GM12878 (cell line): Measurements from ENCODE around the gene FAM98C. TPM values are rescaled to one million over a fixed set of nuclear protein-coding genes. Genes with fewer than 3 reads are reported as not detected.

ENCODE experiments used
- ATAC-seq: fragments of 200-7000 bp; cut with Tn5 transposase; 3 replicates; pipeline ENCODE4 v1.9.1; 2020; ENCODE audit warnings: mild to moderate bottlenecking, moderate library complexity
- BruUV-seq: library from RNA; stranded (reverse); fragments of 400-500 nt; replicated peaks from 2 replicates; lab custom pipeline; 2021; lab: Mats Ljungman, UMichigan
- CTCF ChIA-PET: fragments of 300-600 bp; sonication (Branson Sonifier 250); formaldehyde crosslinking; extraction: SDS; loops from one replicate; lab custom pipeline; 2021; ENCODE audit warnings: inconsistent platforms; lab: Yijun Ruan, JAX
- POLR2A ChIA-PET: fragments of 350-600 bp; formaldehyde crosslinking; extraction: SDS; loops from one replicate; lab custom pipeline; 2021; ENCODE audit warnings: inconsistent platforms; lab: Charles Lee
- RAD21 ChIA-PET: fragments of 300-600 bp; sonication (Branson Sonifier 250); formaldehyde crosslinking; loops from one replicate; lab custom pipeline; 2023; ENCODE audit warnings: antibody characterized with exemption; ENCODE audit not compliant: unreplicated experiment; lab: Charles Lee
- SMC1A ChIA-PET: fragments of 300-600 bp; sonication (Branson Sonifier 250); formaldehyde crosslinking; loops from one replicate; lab custom pipeline; 2023; ENCODE audit not compliant: unreplicated experiment, uncharacterized antibody; lab: Charles Lee
- DNase-seq: peaks from one replicate; pipeline ENCODE4 v3.0.0-alpha.2; 2011; ENCODE audit warnings: low read depth, low spot score
- FAIRE-seq: peaks from 3 replicates; lab custom pipeline; 2011; peaks lifted over from hg19 to GRCh38; lab: Jason Lieb, UNC
- H2AFZ ChIP-seq: 2 replicates; pipeline ENCODE4 v1.6.0; 2011; ENCODE audit warnings: low read depth, low read length, control low read depth; ENCODE audit not compliant: control insufficient read depth
- H3K27ac ChIP-seq: 2 replicates; pipeline ENCODE4 v1.5.1; 2011; ENCODE audit warnings: control low read depth; ENCODE audit not compliant: control insufficient read depth, insufficient read depth
- H3K27me3 ChIP-seq, 2 experiments: replicated peaks in 1 of 2; 2 replicates each; pipeline versions ENCODE4 v1.6.0 to v1.6.1; 2011; ENCODE audit warnings: low read length in 1 of 2; ENCODE audit not compliant: control insufficient read depth in 2 of 2, insufficient read depth in 2 of 2
- H3K36me3 ChIP-seq, 2 experiments: 2 replicates each; pipeline ENCODE4 v1.5.1; 2011; ENCODE audit warnings: low read length in 1 of 2; ENCODE audit not compliant: control insufficient read depth in 2 of 2, insufficient read depth in 2 of 2
- H3K4me1 ChIP-seq: 2 replicates; pipeline ENCODE4 v1.6.1; 2011; ENCODE audit warnings: mild to moderate bottlenecking, low read length, moderate library complexity, mixed read lengths; ENCODE audit not compliant: control insufficient read depth, insufficient read depth
- H3K4me2 ChIP-seq: 2 replicates; pipeline ENCODE4 v1.6.0; 2011; ENCODE audit warnings: control low read depth; ENCODE audit not compliant: control insufficient read depth, insufficient read depth
- H3K4me3 ChIP-seq: fragments of 200-600 bp; sonication (generic); 2 replicates; pipeline ENCODE4 v1.5.1; 2016
- H3K79me2 ChIP-seq: 2 replicates; pipeline ENCODE4 v1.6.0; 2011; ENCODE audit warnings: low read length; ENCODE audit not compliant: control insufficient read depth, insufficient read depth
- H3K9ac ChIP-seq: 2 replicates; pipeline ENCODE4 v1.8.0; 2011; ENCODE audit warnings: low read length, control low read depth, mixed read lengths; ENCODE audit not compliant: control insufficient read depth, insufficient read depth
- H3K9me3 ChIP-seq: replicated peaks from 3 replicates; pipeline ENCODE4 v1.5.1; 2011; ENCODE audit warnings: mild to moderate bottlenecking, low read length; ENCODE audit not compliant: control insufficient read depth, insufficient read depth
- H4K20me1 ChIP-seq: 2 replicates; pipeline ENCODE4 v1.6.0; 2011; ENCODE audit not compliant: control insufficient read depth, insufficient read depth
- BACH1 ChIP-seq: fragments of 450-650 bp; IDR thresholded peaks from 2 replicates; pipeline ENCODE4 v1.6.1; 2017; ENCODE audit warnings: mild to moderate bottlenecking, borderline replicate concordance
- CEBPB ChIP-seq, 2 experiments: fragments of 150-350 bp in 1 of 2; IDR thresholded peaks; 2 replicates each; pipeline ENCODE4 v1.6.1; 2012 to 2014; ENCODE audit warnings: low read depth in 2 of 2, low read length in 2 of 2, borderline replicate concordance in 1 of 2, inconsistent platforms in 1 of 2
- KAT2A ChIP-seq: conservative IDR thresholded peaks from 2 replicates; pipeline ENCODE4 v1.6.1; 2011; ENCODE audit warnings: low read depth, low read length; ENCODE audit not compliant: control insufficient read depth
- PAX8 ChIP-seq: fragments of 450-650 bp; IDR thresholded peaks from 2 replicates; pipeline ENCODE4 v1.6.1; 2017; ENCODE audit warnings: mild to moderate bottlenecking, moderate library complexity
- RAD21 ChIP-seq: IDR thresholded peaks from 2 replicates; pipeline ENCODE4 v1.6.1; 2011; ENCODE audit warnings: mild to moderate bottlenecking, low read depth, low read length, moderate library complexity; ENCODE audit not compliant: insufficient read depth
- SIX5 ChIP-seq: IDR thresholded peaks from 2 replicates; pipeline ENCODE4 v1.6.1; 2011; ENCODE audit warnings: mild to moderate bottlenecking, low read depth, low read length, moderate library complexity; ENCODE audit not compliant: severe bottlenecking
- SRF ChIP-seq, 2 experiments: IDR thresholded peaks; 2 replicates each; pipeline ENCODE4 v1.6.1; 2011; ENCODE audit warnings: low read depth in 2 of 2, low read length in 2 of 2, mild to moderate bottlenecking in 1 of 2, moderate library complexity in 1 of 2
- SUPT20H ChIP-seq: IDR thresholded peaks from 2 replicates; pipeline ENCODE4 v1.6.1; 2011; ENCODE audit warnings: low read depth, mild to moderate bottlenecking, low read length, moderate library complexity, borderline replicate concordance; ENCODE audit not compliant: control insufficient read depth
- TBL1XR1 ChIP-seq: IDR thresholded peaks from 2 replicates; pipeline ENCODE4 v1.6.1; 2012; ENCODE audit warnings: low read depth, low read length, improper control_type of control experiment
- ZNF384 ChIP-seq: IDR thresholded peaks from 2 replicates; pipeline ENCODE4 v1.6.1; 2012; ENCODE audit warnings: low read depth, mild to moderate bottlenecking, low read length, improper control_type of control experiment, borderline replicate concordance
- WGBS: methylation state at CpG from one replicate; pipeline ENCODE4 v1.1.6; 2016; ENCODE audit warnings: low lambda C conversion rate; ENCODE audit not compliant: insufficient replicate concordance, insufficient coverage; ENCODE audit errors: missing lambda C conversion rate; 5-methylcytosine and 5-hydroxymethylcytosine counted together
- in situ Hi-C: fragments of 300-500 bp; cut with MboI; formaldehyde crosslinking; loops from 9 replicates; pipeline ENCODE4 v1.14.3; 2018; ENCODE audit warnings: mixed read lengths
- intact Hi-C: fragments of 100-400 bp; cut with micrococcal nuclease; formaldehyde crosslinking; loops from one replicate; pipeline ENCODE4 v1.14.2; 2022; ENCODE audit not compliant: unreplicated experiment
- polyA plus RNA-seq, 11 experiments: library from polyadenylated mRNA; depleted of rRNA in 4 of 11; unstranded in 6 of 11; stranded (reverse) in 5 of 11; fragments of >200 nt; fragmentation: Nextera tagmentation in 4 of 11; fragmentation: Illumina TruSeq in 1 of 11; extraction: Ambion mirVana in 4 of 11; extraction: Trizol in 1 of 11; gene quantifications; 1 replicate in 1 of 11; 2 replicates in 10 of 11; pipeline versions ENCODE4 v1.2.1 to v1.2.3, GENCODE V29; 2011 to 2016; ENCODE audit warnings: inconsistent platforms in 2 of 11, missing spikeins in 2 of 11, low read depth in 1 of 11
- total RNA-seq, 4 experiments: library from RNA; depleted of rRNA in 3 of 4; stranded (reverse); fragments of >200 nt in 3 of 4; fragmentation: Illumina TruSeq in 1 of 4; extraction: Trizol in 1 of 4; gene quantifications; 2 replicates each; pipeline versions ENCODE4 v1.2.1 to v1.2.3, GENCODE V29; 2013 to 2021
- TF ChIP-seq, protein P1 (sequence below), 3 experiments: IDR thresholded peaks in 2 of 3; conservative IDR thresholded peaks in 1 of 3; 2 replicates each; pipeline ENCODE4 v1.5.1; 2011; ENCODE audit warnings: low read depth in 3 of 3, low read length in 3 of 3, mild to moderate bottlenecking in 3 of 3, control low read depth in 2 of 3, moderate library complexity in 2 of 3, inconsistent platforms in 1 of 3, mixed read lengths in 1 of 3; ENCODE audit not compliant: control insufficient read depth in 2 of 3, insufficient read depth in 1 of 3; ENCODE audit errors: extremely low read depth in 1 of 3
- TF ChIP-seq, protein P2 (sequence below): fragments of 450-650 bp; IDR thresholded peaks from 2 replicates; pipeline ENCODE4 v1.6.1; 2016; ENCODE audit warnings: mild to moderate bottlenecking, moderate library complexity, borderline replicate concordance
- TF ChIP-seq, protein P3 (sequence below): fragments of 450-650 bp; IDR thresholded peaks from 2 replicates; pipeline ENCODE4 v1.6.1; 2018; ENCODE audit warnings: mild to moderate bottlenecking, low read depth, moderate library complexity; ENCODE audit not compliant: partially characterized antibody

The FAM98C gene
- total and polyA plus RNA-seq, 10 of the 15 experiments (the other 5 are each of a cell fraction or from before 2014, with no cell fraction given): 1.4 to 17.2 (median 9.5) TPM

DNA sequence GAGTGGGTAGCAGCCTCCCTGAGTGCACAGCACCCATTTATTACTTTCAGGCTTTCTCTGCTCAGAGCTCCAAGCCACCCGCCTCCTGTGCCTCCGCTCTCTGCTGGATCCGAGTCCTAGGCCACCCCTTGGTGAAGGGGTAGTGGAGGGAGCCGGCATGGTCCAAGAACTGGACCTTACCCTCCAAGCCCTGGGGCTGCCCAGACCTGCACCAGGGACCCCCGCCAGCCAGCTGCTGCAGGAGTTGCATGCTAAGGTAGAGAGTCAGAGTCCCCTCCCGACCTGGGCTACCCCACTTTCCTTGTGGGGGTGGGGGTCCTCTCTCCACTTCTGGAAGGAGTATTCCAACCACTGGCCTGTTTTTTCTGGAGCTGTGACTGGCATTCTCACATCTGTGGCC is 2.0 kb downstream of the FAM98C start (continued):
- TF ChIP-seq CEBPB (IDR thresholded peaks at IDR 0.05; ENCODE audit: borderline replicate concordance in 1 of 2, low read depth in 2 of 2, low read length in 2 of 2): no peak
- TF ChIP-seq SIX5: no peak
- no peak for TF ChIP-seq ZNF384
- TF ChIP-seq, protein P1, sequence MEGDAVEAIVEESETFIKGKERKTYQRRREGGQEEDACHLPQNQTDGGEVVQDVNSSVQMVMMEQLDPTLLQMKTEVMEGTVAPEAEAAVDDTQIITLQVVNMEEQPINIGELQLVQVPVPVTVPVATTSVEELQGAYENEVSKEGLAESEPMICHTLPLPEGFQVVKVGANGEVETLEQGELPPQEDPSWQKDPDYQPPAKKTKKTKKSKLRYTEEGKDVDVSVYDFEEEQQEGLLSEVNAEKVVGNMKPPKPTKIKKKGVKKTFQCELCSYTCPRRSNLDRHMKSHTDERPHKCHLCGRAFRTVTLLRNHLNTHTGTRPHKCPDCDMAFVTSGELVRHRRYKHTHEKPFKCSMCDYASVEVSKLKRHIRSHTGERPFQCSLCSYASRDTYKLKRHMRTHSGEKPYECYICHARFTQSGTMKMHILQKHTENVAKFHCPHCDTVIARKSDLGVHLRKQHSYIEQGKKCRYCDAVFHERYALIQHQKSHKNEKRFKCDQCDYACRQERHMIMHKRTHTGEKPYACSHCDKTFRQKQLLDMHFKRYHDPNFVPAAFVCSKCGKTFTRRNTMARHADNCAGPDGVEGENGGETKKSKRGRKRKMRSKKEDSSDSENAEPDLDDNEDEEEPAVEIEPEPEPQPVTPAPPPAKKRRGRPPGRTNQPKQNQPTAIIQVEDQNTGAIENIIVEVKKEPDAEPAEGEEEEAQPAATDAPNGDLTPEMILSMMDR (IDR thresholded peaks at IDR 0.05 in 2 of 3, conservative IDR thresholded peaks at IDR 0.05 in 1 of 3; ENCODE audit: control insufficient read depth in 2 of 3, extremely low read depth in 1 of 3, insufficient read depth in 1 of 3, low read depth in 3 of 3, low read length in 3 of 3): no peak
- TF ChIP-seq TBL1XR1: no peak

DNA sequence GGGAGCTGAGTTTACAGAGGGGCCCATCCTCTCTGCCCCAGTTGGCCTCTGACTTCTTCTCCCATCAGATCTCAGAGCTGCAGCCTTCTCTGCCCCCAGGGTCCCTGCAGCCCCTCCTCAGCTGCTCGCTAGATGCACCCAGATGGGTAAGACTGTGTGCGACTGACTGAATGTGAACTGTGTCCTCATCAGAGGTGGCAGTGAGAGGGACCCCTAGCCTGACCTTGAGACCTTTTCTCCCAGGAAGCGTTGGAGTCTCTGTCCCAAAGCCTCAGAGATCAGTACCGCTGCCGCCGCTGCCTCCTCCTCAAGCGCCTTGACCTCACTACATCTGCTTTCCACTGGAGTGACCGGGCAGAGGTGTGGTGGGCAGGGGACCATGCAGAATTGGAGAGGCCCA is 2.4 kb downstream of the FAM98C start:
- ChIA-PET RAD21 (interaction anchor here (1.3 kb wide), 1 partner anchor 35 kb away, joined by 3 read pairs; no protein-coding TSS in a partner anchor), CTCF (interaction anchor here (0.6 to 3.2 kb wide), 6 partner anchors 20 to 525 kb away, joined by 3 to 25 read pairs (median 4); partner anchors contain the start of genes MRPS12, PSMD8 and SARS2), POLR2A (no interaction called here), SMC1A (interaction anchor here (1.3 to 3.8 kb wide), 2 partner anchors 12 to 21 kb away, joined by 3 to 17 read pairs; partner anchors contain the start of gene RASGRP4)
- no peak overlapping the region for H2AFZ ChIP-seq
- in situ Hi-C loops (loop anchor here (25.0 kb wide), 1 partner anchor 232 kb away; the partner anchor contains the start of gene ACTN4), intact Hi-C loops (no loop called here)
- WGBS: 85% methylated on average over 8 of the region's 8 CpGs
- H3K4me2 ChIP-seq: no peak overlapping the region
- no peak overlapping the region for H3K9ac ChIP-seq
- no TSS peak for BruUV-seq
- DNase-seq: no peak
- H4K20me1 ChIP-seq: no peaks in the 10 kb centered on the region
- ATAC-seq: no peak
- H3K4me1 ChIP-seq: no peaks in the 10 kb centered on the region
- H3K27me3 ChIP-seq: no peaks in the 10 kb centered on the region
- no peaks in the 10 kb centered on the region for H3K9me3 ChIP-seq
- H3K79me2 ChIP-seq: no peaks in the 10 kb centered on the region
- no peaks in the 10 kb centered on the region for H3K36me3 ChIP-seq
- no peak for FAIRE-seq
- H3K4me3 ChIP-seq: no peak overlapping the region
- H3K27ac ChIP-seq: no peak overlapping the region
- TF ChIP-seq KAT2A (no peak), SRF (IDR thresholded peaks at IDR 0.05; ENCODE audit: low read depth in 2 of 2, low read length in 2 of 2) (no peak), SUPT20H (no peak), PAX8 (no peak), BACH1 (no peak), RAD21 (no peak)
- TF ChIP-seq, protein P2, sequence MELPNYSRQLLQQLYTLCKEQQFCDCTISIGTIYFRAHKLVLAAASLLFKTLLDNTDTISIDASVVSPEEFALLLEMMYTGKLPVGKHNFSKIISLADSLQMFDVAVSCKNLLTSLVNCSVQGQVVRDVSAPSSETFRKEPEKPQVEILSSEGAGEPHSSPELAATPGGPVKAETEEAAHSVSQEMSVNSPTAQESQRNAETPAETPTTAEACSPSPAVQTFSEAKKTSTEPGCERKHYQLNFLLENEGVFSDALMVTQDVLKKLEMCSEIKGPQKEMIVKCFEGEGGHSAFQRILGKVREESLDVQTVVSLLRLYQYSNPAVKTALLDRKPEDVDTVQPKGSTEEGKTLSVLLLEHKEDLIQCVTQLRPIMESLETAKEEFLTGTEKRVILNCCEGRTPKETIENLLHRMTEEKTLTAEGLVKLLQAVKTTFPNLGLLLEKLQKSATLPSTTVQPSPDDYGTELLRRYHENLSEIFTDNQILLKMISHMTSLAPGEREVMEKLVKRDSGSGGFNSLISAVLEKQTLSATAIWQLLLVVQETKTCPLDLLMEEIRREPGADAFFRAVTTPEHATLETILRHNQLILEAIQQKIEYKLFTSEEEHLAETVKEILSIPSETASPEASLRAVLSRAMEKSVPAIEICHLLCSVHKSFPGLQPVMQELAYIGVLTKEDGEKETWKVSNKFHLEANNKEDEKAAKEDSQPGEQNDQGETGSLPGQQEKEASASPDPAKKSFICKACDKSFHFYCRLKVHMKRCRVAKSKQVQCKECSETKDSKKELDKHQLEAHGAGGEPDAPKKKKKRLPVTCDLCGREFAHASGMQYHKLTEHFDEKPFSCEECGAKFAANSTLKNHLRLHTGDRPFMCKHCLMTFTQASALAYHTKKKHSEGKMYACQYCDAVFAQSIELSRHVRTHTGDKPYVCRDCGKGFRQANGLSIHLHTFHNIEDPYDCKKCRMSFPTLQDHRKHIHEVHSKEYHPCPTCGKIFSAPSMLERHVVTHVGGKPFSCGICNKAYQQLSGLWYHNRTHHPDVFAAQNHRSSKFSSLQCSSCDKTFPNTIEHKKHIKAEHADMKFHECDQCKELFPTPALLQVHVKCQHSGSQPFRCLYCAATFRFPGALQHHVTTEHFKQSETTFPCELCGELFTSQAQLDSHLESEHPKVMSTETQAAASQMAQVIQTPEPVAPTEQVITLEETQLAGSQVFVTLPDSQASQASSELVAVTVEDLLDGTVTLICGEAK: no peak
- TF ChIP-seq, protein P3, sequence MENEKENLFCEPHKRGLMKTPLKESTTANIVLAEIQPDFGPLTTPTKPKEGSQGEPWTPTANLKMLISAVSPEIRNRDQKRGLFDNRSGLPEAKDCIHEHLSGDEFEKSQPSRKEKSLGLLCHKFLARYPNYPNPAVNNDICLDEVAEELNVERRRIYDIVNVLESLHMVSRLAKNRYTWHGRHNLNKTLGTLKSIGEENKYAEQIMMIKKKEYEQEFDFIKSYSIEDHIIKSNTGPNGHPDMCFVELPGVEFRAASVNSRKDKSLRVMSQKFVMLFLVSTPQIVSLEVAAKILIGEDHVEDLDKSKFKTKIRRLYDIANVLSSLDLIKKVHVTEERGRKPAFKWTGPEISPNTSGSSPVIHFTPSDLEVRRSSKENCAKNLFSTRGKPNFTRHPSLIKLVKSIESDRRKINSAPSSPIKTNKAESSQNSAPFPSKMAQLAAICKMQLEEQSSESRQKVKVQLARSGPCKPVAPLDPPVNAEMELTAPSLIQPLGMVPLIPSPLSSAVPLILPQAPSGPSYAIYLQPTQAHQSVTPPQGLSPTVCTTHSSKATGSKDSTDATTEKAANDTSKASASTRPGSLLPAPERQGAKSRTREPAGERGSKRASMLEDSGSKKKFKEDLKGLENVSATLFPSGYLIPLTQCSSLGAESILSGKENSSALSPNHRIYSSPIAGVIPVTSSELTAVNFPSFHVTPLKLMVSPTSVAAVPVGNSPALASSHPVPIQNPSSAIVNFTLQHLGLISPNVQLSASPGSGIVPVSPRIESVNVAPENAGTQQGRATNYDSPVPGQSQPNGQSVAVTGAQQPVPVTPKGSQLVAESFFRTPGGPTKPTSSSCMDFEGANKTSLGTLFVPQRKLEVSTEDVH: no peak
